Adrenal gland (tissue), 5 donors: ENCODE measurements around the gene TTC33.

ENCODE experiments used
- POLR2A ChIP-seq, 2 donors: fragments of 450-650 bp; IDR thresholded peaks; one replicate each; pipeline ENCODE4 v1.6.1; 2017; ENCODE audit warnings: antibody characterized with exemption in 2 of 2, mild to moderate bottlenecking in 2 of 2, moderate library complexity in 1 of 2
- TF ChIP-seq, protein P1 (sequence below), 6 experiments: fragments of 450-650 bp in 4 of 6; fragments of 200-600 bp in 2 of 6; sonication (generic) in 1 of 6; IDR thresholded peaks; 1 replicate in 5 of 6; 2 replicates in 1 of 6; pipeline versions ENCODE4 v1.5.1 to v1.8.0; 2016 to 2021; ENCODE audit warnings: antibody characterized with exemption in 6 of 6, mild to moderate bottlenecking in 2 of 6, moderate library complexity in 1 of 6
- donor health status: DM: no; HTN: no; CAD: no.

- TF ChIP-seq, protein P1, sequence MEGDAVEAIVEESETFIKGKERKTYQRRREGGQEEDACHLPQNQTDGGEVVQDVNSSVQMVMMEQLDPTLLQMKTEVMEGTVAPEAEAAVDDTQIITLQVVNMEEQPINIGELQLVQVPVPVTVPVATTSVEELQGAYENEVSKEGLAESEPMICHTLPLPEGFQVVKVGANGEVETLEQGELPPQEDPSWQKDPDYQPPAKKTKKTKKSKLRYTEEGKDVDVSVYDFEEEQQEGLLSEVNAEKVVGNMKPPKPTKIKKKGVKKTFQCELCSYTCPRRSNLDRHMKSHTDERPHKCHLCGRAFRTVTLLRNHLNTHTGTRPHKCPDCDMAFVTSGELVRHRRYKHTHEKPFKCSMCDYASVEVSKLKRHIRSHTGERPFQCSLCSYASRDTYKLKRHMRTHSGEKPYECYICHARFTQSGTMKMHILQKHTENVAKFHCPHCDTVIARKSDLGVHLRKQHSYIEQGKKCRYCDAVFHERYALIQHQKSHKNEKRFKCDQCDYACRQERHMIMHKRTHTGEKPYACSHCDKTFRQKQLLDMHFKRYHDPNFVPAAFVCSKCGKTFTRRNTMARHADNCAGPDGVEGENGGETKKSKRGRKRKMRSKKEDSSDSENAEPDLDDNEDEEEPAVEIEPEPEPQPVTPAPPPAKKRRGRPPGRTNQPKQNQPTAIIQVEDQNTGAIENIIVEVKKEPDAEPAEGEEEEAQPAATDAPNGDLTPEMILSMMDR (IDR thresholded peaks at IDR 0.05) = no peak
- TF ChIP-seq POLR2A (IDR thresholded peaks at IDR 0.05) = no peak
Measured at GRCh38 chr5:40507095-40507494, 248.7 kb downstream of the TTC33 start.
